Measurements from ENCODE around the gene PCGF1. TPM values are rescaled to one million over a fixed set of nuclear protein-coding genes. Genes with fewer than 3 reads are reported as not detected.
"Not testable (repeated sequence)": the region's sequence is repeated elsewhere in the genome, so short reads cannot be mapped to it uniquely, and the experiment has no call there.

Gene PCGF1
- total RNA-seq, 1 donor from 2014 or later: 46.6 TPM

- DNase-seq (ENCODE audit: low spot score): no peak
Measured at GRCh38 chr2:74472945-74473258, 34.6 kb downstream of the PCGF1 start.

DNA sequence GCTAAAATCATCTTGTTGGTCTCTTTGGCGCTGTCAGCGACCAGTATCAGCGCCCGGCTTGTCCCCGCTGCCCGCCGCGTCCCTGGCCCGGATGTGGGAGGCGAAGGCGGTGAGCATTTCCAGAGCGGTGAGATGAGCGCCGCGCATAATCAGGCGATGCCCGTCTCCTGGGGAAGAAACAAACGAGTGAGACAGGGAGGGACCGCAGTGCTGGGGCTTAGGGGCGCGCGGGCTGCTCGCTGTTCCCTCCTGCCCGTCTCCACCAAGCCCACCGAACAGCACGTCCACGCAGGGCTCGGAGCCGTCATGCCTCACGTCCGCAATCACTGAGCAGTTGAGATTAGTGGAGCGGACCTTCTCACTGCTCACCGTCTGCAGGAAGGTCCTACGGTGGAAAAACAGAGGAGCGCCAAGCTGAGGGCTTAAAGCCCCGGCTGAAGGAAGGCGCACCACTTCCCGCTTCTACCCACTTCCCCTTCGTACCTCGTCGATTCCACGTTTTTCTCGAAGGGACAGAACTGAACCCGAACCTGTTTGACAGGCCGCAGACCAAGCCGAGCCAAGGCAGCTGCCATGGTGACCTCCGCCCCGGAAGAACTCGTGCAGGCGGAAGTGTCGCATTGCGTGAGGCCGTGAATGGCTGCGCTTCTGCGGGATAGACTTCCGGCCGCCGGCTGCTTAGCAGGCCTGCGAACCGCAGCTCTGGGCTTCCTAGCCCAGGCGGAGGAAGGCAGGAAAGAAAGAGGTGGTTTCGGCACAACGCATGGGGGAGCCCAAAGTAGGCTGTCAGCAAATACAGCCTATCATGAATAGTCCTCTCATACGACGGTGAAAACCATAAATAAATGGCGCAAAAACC lies 35.2 kb downstream of the PCGF1 start, which contains the start of gene MRPL53:
MRPL53 (minus strand) TSS at position 595 of the 859 bp plus-strand sequence; CDS start at position 575, 20 bp downstream.
- DNase-seq (ENCODE audit: low spot score): peak; percentile 97

DNA sequence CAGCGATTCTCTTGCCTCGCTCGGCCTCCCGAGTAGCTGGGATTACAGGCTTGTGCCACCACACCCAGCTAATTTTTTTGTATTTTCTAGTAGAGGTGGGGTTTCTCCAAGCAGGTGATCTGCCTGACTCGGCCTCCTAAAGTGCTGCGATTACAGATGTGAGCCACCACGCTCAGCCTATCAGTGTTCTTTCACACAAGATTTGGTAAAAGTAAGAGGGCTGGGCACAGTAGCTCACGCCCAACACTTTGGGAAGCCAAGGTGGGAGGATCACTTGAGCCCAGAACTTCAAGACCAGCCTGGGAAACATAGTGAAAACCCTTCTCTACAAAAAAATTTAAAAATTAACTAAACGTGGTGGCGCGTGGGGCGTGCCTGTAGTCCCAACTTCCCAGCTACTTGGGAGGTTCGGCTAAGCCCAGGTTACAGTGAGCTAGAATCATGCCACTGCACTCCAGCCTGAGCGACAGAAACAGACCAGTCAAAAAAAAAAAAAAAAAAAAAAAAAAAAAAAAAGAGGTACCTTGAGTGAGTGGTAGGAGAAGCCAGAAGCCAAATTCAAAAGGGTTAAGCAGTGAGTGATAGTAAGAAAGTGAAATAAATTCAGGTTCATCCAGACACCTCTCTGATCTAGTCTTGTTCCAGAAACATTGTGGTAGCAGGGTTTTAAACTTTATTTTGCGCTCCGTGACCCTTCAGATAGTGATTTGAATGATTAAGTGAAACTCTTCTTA lies 36.0 kb downstream of the PCGF1 start:
- no peak for DNase-seq (ENCODE audit: low spot score)

- not testable (repeated sequence) for DNase-seq (ENCODE audit: low spot score)
Measured at GRCh38 chr2:74470742-74471141, 36.8 kb downstream of the PCGF1 start.

DNA sequence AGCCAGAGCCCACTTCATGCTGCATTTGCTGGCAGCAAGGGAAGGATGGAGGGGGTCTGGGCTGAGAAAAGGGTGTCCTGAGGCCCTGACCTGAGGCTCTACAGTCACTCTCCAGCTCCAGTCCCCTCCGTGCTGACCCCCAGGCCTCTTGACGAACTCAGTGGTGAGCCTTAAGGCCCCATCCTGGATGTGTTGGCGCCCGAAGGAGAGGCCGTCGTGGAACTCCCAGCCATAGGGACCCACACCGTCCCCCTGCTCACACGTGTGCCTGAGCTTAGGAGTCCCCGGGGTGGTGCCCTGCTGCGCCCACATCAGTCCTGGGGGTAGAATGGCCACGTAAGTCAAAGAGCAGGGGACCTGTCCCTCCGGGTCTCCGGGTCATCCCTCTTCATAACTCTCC lies 43.1 kb downstream of the PCGF1 start:
- no peak for DNase-seq (ENCODE audit: low spot score)

GRCh38 chr2:74462786-74463105 lies 44.7 kb downstream of the PCGF1 start:
- no peak for DNase-seq (ENCODE audit: low spot score)

DNA sequence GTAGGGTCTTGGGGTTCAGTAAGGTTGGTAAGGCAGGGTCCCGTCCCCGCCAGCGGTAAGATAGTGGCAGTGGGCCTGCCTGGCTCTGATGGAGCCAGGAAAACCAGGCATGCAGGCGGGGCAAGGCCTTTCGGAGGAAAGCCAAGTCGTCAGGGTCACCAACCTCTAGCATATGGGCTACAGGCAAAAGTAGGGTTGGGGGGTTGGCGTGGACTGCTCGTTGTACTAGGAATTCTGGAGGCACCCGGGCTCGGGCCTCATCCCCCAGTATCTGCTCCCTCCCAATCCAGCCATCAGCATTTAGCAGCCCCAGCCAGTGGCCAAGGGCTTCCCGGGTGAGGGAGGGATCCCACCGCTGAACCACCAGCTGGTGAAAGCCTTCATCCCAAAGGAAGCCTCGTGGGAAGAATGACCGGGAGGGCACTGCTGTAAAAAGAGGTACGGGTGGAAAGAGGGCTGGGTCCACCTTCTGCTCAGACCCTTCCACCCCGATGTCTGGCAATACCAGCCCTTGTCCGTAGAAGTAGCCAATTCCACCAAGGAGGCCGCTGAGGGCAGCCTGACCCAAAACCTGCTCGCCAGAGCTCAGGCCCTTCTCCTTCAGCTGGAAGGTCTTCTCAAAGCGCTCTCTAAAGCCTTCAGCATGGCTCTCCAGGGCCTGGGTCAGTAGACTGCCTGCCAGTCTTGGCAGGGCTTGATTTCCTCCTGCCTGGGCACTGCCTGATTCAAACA lies 45.3 kb downstream of the PCGF1 start:
- no peak for DNase-seq (ENCODE audit: low spot score)

GRCh38 chr2:74461187-74462053 lies 46.1 kb downstream of the PCGF1 start:
- no peak for DNase-seq (ENCODE audit: low spot score)

GRCh38 chr2:74460187-74460586 lies 47.3 kb downstream of the PCGF1 start:
- not testable (repeated sequence) for DNase-seq (ENCODE audit: low spot score)

- not testable (repeated sequence) for DNase-seq (ENCODE audit: low spot score)
Measured at GRCh38 chr2:74459503-74460118, 47.9 kb downstream of the PCGF1 start.

- DNase-seq (ENCODE audit: low spot score): no peak
Measured at GRCh38 chr2:74458938-74459363, 48.5 kb downstream of the PCGF1 start.

GRCh38 chr2:74458132-74458937 lies 49.2 kb downstream of the PCGF1 start, which contains the start of gene WBP1:
WBP1 (plus strand) TSS chr2:74458438; CDS start chr2:74458603, 165 bp downstream.
- DNase-seq (ENCODE audit: low spot score): peak; percentile 100

GRCh38 chr2:74457549-74458131 lies 49.9 kb downstream of the PCGF1 start:
- DNase-seq (ENCODE audit: low spot score): peak; percentile 77

GRCh38 chr2:74457129-74457548 lies 50.4 kb downstream of the PCGF1 start:
- no peak for DNase-seq (ENCODE audit: low spot score)

Other genes starting within 250 kb of the PCGF1 start
- gene SLC4A5, start 164.3 kb downstream of the PCGF1 start, total RNA-seq: 7.2 TPM
- 143 TPM for gene DCTN1, start 127.4 kb downstream of the PCGF1 start, total RNA-seq
- gene C2orf81, start 86.1 kb downstream of the PCGF1 start, total RNA-seq: 5.5 TPM
- gene WDR54, start 86.0 kb downstream of the PCGF1 start, total RNA-seq: 11.3 TPM
- 36.4 TPM for gene RTKN, start 65.8 kb downstream of the PCGF1 start, total RNA-seq
- 55.9 TPM for gene INO80B, start 52.6 kb downstream of the PCGF1 start, total RNA-seq
- 100 TPM for gene WBP1, start 49.3 kb downstream of the PCGF1 start, total RNA-seq
- gene MOGS, start 42.3 kb downstream of the PCGF1 start, total RNA-seq: 51.6 TPM
- gene MRPL53, start 35.0 kb downstream of the PCGF1 start, total RNA-seq: 71.8 TPM
- gene CCDC142, start 24.7 kb downstream of the PCGF1 start, total RNA-seq: 28.6 TPM
- 22.5 TPM for gene TTC31, start 24.6 kb downstream of the PCGF1 start, total RNA-seq
- gene LBX2, start 8.1 kb downstream of the PCGF1 start, total RNA-seq: 0.36 TPM
- not detected for gene TLX2, start 6.8 kb upstream of the PCGF1 start, total RNA-seq
- 1.4 TPM for gene DQX1, start 18.5 kb upstream of the PCGF1 start, total RNA-seq
- 98.5 TPM for gene AUP1, start 22.0 kb upstream of the PCGF1 start, total RNA-seq
- 22.4 TPM for gene HTRA2, start 22.2 kb upstream of the PCGF1 start, total RNA-seq
- gene LOXL3, start 46.2 kb upstream of the PCGF1 start, total RNA-seq: 6.4 TPM
- 11.8 TPM for gene DOK1, start 47.0 kb upstream of the PCGF1 start, total RNA-seq
- 1.4 TPM for gene M1AP, start 140.6 kb upstream of the PCGF1 start, total RNA-seq
- 9.1 TPM for gene SEMA4F, start 146.6 kb upstream of the PCGF1 start, total RNA-seq